HT1080 (cell line): Measurements from ENCODE around the gene RETREG1. TPM values are rescaled to one million over a fixed set of nuclear protein-coding genes. Genes with fewer than 3 reads are reported as not detected.
A peak's percentile ranks its signal among the peaks of the same experiment; 100 is the strongest.

Experiments
- DNase-seq: peaks from one replicate; pipeline ENCODE4 v3.0.0-alpha.2; 2015; ENCODE audit warnings: low read depth
- total RNA-seq: library from RNA; depleted of rRNA; stranded (reverse); fragments of >200 nt; shearing (Covaris generic); gene quantifications from 2 replicates; pipeline ENCODE4 v1.2.3, GENCODE V29; 2014

Gene RETREG1
- total RNA-seq, 1 experiment from 2014 or later, result 1.4 TPM

DNA sequence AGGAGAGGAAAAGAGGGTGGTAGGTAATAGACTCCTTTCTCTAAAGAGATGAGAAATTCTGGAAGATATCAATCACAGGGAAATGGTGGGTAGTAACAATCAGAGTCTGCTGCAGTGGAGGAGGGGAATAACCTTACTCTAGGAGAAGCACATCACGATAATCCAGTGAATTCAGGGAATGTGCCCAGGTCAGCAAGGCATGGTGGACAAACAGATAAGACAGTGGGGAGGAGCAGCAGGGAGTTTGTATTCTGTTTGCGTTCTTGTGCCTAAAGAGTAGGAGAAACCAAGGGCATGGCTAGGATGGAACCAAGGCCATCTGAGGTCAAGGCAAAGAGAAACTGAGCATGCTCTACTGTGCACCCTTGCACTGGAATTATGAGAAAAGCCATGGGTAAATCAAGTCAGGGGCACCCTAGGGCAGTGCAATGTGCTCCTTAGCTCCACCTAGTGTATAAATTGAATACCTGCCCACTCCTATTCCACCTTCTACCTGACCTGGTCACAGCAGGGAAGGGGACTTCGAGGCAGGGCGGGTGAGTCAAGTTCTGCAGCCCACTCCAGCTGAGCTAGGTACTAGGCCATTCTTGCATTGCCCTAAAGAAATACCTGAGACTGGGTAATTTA is 31.6 kb downstream of the RETREG1 start:
- DNase-seq, result no peak

DNA sequence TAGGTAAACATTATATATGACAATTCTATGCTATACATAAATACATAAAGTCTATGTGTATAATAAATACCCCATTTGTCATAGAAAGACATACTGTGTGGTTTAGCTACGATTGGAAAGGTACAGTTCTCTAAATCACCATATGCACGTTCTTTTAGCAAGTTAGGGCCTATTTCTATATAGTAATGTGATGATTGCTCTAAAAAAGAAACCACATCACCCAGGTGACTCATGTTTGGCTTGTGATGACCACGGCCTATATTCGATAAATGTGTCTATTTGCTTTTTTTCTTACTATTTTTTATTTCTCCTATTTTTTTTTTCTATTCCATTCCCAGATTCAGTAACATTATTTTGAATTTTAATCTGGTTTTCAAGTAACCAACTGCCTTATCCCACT is 34.7 kb downstream of the RETREG1 start:
- DNase-seq, result peak; percentile 43

DNA sequence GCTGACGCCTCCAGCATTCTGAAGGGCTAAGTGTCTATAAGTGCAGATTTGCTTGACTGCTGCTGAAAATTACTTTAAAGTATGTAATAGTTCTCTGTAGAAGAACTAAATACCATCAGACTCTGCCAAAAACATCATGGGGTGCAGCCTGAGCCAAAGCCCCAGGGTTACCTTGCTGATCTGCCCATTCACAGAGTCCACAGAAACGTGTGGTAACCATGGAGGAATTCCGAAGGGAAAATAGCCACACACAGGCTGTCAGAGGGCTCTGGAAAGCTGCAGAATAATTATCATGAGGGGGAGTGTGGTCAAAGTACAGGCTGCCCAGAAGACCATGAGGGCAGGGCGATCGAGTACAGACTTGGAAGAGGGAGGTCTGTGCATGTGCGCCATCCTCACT is 36.4 kb downstream of the RETREG1 start:
- DNase-seq, result no peak

DNA sequence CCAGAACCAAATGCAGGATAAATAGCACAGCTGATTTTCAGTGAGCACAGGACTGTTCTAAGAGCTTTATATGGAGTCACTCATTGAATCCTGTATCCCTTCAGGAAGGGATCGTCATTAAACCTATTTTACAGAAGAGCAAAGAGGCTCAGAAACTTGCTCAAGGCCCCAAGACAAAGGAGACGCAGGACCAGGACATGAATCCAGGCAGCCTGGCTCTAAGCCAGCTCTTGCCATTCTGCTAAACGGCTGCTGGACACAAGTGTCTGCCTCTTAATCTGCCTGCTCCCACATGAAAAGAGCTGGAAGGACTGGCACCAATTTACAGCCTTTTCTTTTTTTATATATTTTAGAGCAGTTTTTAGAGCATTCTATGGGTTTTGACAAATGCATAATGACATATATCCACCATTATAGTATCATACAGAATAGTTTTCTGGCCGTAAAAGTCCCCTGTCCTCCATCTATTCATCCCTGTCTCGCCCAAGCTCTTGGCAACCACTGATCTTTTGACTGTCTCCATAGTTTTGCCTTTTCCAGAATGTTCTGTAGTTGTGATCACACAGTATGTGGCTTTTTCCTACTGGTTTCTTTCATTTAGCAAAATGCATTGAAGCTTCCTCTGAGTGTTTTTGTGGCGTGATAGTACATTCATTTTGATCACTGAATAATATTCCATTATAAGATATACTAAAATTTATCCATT is 37.5 kb downstream of the RETREG1 start:
- DNase-seq, result no peak

DNA sequence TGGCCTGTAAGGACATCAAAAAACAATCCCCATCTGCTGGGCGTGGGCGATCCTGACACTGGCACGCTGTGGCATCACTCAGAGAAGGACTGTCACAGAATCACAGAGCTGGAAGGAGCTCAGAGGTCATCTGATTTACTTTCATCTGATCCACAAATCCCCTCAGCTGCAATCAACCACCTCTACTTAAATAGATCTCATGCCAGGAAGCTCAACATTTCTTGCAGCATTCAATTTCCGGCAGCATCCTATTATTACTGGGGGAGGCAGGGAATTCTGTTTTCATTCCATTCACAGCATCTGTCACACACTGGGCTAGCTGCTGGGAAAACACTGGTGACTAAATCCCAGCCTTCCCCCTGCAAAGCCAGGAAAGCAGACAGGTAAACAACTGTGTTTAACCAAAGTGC is 38.3 kb downstream of the RETREG1 start:
- DNase-seq, result no peak

DNA sequence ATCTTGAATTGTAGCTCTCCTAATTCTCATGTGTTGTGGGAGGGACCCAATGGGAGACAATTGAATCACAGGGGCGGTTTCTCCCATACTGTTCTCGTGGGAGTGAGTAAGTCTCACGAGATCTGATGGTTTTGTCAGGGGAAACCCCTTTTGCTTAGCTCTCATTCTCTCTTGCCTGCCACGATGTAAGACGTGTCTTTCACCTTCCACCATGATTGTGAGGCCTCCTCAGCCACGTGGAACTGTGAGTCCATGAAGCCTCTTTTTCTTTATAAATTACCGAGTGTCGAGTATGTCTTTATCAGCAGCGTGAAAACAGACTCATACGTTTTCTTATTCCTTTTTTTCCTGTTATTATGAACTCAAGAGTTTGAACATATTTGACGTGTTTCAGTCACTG is 39.1 kb downstream of the RETREG1 start:
- DNase-seq, result no peak

DNA sequence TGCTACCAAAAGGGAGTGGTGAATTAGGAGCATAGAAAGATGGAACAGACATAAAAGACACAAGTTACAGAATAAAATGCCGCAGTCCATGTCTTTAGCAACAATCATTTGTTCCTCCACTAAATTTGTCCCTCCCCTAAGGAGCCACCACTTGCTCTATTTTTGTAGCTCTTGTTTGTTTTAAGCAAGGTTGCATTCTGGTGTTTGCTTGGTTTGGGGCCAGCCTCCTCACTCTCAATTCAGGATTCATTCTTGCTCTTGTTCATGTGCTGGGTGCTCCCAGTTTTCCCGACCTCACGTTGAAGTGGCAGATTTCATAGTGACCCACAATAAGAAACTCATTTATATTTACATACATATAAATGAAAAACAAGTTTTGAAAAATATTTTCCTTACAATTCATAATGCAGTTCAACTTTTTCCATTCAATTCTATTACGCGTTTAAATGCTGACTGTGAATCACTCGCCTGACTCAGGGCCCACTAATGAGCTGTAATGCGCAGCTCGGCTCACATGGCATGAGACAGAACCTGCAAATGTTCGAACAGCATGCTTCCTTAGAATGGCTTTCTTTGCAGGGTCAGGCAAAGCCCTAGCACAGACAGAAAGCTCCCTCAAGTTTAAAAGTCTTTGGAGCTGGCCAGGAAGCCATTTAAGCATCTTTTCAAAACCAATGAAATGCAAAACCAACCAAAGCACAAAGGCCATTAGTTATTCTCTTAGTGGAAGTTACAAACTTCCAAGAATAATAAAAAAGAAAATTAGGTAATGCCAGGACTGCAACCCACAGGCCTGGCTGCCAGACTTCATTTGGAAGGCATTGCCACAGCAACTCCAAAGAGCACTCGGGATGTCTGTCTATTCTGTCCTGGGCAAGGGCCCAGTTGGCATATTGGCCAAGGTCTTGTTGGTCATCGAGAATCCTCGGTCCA is 41.7 kb downstream of the RETREG1 start:
- DNase-seq, result peak; percentile 85

DNA sequence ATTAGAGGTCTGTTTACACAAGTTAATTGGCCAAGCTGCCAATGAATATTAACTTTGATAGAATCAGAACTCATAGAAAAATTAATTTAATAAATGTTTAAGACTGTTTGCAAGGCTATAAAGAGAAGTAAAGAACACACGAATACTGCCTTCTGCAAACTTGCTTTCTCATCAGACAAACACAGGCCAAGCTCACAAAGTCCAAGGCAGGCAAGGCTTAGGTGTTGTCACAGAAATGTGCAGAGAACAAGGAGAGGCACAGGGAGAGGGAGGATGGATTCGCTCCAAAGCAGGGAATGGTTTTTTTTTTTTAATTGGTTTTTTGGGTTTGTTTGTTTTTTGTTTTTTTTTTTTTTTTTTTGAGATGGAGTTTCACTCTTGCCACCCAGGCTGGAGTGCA is 43.4 kb downstream of the RETREG1 start:
- no peak for DNase-seq

DNA sequence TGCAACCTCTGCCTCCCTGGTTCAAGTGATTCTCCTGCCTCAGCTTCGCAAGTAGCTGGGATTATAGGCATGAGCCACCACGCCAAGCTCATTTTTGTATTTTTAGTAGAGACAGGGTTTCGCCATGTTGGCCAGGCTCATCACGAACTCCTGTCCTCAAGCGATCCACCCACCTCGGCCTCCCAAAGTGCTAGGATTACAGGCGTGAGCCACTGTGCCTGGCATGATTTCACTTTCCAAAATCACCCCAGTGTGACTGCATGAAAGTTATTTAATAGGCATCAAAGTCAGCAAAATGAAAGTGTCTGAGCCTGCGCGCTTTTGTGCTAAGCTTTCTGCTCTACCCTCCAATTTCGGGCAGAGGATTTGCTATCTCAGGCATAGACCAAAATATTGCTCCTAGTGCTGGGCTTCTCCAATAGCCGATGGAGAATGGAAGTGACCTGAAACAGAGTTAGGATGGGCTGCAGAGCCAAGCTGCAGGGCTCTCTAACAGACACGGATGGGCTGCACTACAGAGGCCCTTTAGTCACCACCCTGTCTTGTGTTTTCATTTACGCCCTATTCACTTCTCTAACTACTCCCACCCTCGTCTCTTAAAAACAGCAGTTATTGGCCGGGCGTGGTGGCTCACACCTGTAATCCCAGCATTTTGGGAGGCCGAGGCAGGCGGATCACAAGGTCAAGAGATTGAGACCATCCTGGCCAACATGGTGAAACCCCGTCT is 44.3 kb downstream of the RETREG1 start:
- DNase-seq, result no peak

DNA sequence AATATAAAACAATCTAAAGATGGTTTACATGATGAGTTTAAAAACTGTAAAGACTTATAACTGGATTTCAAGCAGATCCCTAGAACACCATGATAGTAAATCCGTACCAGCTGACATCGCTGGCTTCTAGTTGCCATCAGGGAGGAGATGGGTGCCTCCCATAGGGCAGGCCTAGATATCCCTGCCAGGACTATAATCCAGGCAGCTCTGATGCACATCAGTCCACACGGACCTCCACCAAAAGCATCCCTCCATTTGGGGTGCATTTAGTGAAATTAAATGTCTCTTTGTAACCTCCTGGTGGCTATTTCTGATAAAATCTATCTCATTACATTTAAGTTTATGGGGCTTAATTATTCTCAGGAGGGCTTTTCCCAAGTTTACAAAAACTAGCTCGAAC is 45.8 kb downstream of the RETREG1 start:
- DNase-seq, result no peak

DNA sequence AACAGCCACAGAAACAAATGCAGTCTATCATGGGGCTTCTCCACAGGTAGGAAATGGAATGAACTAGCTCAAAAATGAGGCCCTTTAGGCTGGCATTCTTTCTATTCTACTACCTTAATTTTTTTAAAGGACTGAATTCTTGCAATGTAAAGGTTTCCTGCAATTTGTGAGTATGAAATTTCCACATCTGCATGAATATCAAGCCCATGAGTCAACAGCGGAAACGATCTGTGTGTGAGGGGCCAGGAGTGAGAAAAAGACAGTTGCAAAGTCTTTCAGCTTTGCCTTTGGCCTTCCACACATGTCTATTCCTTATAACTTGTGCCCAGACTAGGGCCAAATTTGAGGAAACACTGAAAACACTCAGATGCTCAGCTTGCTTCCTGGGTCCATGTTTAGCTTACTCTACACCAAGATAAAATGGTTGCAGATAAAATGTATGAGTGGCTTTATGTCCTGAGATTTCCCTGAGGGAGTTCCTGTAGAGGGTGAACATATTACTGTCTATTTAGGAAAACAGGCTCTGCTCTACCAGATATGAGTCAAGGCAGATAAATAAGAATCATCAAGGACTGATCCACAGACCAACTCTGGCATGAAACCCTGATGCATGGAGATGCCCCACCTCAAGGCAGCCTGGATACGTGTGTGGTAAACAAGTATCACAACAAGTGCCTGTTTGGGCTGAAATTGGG is 46.5 kb downstream of the RETREG1 start:
- DNase-seq, result peak; percentile 82

DNA sequence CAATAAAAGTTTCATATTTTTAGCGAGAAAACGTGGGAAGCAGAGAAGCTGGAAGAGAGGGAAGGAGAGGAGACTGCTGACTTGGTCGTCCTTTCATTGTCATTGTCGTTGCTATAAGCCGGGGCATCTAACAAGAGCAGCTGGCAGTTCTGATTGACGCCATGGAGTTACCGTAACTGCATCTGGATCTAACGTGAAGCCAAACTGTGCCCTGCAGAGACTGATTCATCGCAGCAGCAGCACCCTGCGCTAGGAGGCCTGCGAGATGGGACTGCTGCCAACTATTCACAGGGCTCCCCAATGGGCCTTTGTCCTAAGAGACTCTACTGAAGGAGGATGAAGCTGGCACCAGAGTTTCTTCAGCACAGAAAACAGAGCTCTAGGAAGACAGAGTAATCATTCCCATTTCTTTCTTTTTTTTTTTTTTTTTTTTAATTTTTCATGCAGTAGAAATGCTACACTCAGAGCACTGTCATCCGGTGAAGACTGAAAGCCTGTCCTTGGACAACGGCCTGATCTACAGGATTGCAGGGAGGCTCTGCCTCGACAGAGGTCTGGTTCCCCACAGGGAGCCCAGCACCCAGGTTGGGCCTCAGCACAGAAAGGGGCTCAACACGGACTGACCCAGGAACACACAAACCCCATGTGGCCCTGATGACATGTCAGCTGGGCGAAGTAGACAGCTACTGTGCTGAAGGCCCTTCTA is 47.8 kb downstream of the RETREG1 start:
- DNase-seq, result peak; percentile 78

DNA sequence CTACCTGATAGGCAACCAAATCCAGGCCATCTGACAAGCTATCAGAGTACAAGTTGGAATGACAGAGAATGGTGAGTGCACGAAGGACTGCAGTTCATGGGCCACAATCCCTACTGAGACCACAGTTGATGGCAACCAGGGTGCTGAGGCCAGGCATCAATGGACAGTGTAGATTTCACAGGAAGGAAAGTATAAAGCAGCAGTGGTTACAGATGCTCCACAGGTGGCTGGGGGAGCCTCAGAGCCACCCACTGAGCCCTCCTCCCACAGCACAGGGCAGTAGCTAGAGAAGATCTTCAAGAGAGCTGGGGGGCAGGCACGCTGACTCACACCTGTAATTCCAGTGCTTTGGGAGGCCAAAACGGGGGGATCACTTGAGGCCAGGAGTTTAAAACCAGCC is 49.4 kb downstream of the RETREG1 start:
- DNase-seq, result no peak

DNA sequence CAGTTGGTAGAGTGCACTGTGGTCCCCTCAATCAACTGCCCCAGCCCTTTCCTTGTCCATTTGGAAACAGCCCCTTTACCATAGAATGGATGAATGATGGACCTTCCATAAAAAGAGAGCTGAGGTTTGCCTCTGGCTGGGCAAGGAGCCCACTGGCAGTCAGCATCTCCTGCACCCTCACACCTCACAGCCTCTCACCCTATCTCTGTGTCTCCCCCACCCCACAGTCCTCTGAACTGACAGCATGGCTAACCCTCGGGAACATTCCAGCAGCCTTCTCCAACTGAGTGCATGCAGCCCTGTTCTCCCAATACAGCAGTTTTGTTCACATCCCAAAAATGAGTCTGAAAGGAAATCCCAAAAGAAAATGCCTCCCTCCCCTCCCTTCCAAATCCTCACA is 51.7 kb downstream of the RETREG1 start:
- no peak for DNase-seq

DNA sequence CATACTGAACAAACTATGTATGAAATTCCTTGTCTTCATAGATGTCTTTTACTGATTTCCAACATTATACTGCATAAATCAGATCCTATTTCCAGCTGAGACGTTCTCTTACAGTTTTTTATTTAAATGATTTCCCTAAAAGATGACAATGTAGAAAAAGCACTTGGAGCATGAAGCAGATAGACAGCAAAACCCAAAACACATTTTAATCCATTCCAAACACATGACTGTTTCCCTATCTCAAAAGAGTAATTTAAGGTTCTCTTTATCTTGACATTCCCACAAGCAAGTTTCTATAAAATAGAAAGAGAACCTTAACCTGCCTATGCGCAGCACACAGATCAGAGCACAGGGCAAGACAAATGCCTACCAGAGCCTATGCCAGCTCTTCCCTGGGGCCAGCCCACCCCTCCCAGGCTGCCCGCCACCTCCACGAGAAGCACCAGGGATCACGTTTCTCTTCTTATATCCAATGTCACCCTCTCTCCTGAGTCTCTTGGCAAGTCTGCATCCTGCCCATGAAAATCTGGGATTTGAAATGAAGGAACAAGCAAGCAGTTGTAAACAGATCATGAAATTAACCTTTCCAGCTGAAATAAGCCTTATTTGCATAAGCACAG is 52.4 kb downstream of the RETREG1 start:
- DNase-seq, result no peak

DNA sequence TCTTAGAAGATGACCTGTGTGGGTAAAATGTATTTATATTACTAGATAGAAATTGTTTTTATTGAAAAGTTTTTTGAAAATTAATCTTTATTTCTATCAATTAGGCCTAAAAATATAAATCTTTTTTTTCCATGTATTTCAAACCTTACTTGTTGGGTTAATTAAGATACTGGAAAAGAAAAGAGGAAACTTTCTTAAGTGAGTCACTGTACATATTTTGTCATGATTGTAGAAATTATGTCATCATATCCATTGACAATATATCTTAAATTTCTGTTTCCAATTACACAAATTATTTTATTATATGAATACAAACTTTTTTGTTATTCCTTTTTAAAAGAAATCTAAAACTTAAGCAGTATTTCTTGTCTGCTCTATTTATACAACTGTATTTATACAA is 53.1 kb downstream of the RETREG1 start:
- no peak for DNase-seq

DNA sequence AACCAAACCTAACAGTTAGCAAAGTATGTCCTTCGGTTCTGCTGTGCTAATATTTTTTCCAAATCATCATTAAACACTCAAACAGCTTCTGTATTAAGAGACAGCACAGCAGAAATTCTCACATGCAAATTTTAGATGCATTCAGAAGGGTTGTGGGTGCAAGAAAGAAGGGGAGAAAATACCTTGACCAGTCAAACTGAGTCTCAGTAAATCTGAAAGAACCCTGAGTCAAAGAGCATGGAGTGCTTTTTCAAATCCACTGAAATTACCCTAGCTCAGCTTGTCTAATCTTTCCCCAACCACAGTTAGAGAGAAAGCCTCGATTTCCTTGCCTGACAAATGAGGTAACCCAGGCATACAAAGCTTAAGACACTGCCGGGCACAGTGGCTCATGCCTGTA is 55.1 kb downstream of the RETREG1 start:
- no peak for DNase-seq

DNA sequence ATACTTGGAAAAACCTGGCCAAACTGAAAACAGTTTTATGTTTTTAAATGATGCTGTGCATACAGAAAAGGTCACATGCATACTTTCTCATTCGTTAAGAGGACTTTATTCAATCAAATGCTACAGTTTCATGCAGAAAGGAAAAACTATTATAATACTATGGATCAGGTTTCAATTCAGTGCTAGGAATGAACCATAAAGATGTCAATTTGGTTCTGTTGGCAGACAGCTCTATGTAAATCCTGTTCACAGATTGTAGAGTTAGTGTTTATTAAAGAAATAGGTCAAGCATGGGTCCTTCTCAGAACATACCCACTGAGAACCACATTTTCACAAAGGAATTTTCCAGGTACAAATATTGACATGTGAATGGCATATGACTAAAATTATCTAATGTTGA is 57.1 kb downstream of the RETREG1 start:
- DNase-seq, result no peak

DNA sequence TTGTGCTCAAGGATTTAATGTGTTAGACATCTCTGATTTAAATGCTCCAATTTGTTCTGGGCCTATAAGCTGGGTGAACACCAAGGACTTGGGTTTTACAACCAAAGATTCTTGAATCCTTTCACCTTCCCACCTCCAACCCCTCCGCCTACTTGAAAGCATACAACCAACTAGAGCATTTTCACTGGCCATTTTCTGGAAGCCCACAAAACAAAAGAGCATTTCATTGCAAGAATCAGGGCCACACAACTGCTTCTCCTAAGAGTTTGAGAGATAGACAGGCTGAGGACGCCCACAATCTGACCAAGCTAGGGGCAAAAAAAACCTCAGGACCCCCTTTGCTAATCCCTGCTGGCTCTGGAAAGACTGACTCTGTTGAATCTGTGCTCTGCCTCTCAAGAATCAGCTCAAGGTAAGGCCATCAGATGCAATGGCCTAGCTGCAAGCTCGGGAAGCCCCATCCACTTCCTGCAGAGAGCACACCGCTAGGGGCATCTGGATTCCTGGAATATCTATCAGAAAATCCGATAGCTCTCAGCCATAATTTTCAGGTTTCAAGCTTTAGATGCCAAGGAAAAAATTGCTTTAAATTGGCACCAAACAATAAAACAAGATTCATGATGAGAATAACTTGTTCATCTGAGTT is 57.7 kb downstream of the RETREG1 start:
- DNase-seq, result no peak
